ENCODE measurements around the gene ARMC5. TPM values are rescaled to one million over a fixed set of nuclear protein-coding genes. Genes with fewer than 3 reads are reported as not detected.

The ARMC5 gene
- total and polyA plus RNA-seq, 10 of the 15 experiments (the other 5 are each of a cell fraction or from before 2014, with no cell fraction given): 0.06 to 13.2 (median 5.6) TPM

- TF ChIP-seq CTCF (IDR thresholded peaks at IDR 0.05 in 2 of 3, conservative IDR thresholded peaks at IDR 0.05 in 1 of 3; ENCODE audit: control insufficient read depth in 2 of 3, extremely low read depth in 1 of 3, insufficient read depth in 1 of 3, low read depth in 3 of 3, low read length in 3 of 3) (no peak), RELB (IDR thresholded peaks at IDR 0.05; ENCODE audit: low read depth) (no peak), POLR2AphosphoS5 (IDR thresholded peaks at IDR 0.05; ENCODE audit: low read length) (no peak), MLLT1 (IDR thresholded peaks at IDR 0.05) (no peak)
Observed at GRCh38 chr16:31439519-31439918, 19.8 kb upstream of the ARMC5 start (continued).

- Histone ChIP-seq H3K4me1 (ENCODE audit: control insufficient read depth, insufficient read depth, low read length) (no peaks in the 10 kb centered on the region), H3K9me3 (replicated peaks; ENCODE audit: control insufficient read depth, insufficient read depth, low read length) (no peaks in the 10 kb centered on the region), H3K4me3 (no peak overlapping the region), H3K27ac (ENCODE audit: control insufficient read depth, insufficient read depth) (no peak overlapping the region), H3K36me3 (ENCODE audit: control insufficient read depth in 2 of 2, insufficient read depth in 2 of 2, low read length in 1 of 2) (no peaks in the 10 kb centered on the region), H3K9ac (ENCODE audit: control insufficient read depth, insufficient read depth, low read length) (no peak overlapping the region), H4K20me1 (ENCODE audit: control insufficient read depth, insufficient read depth) (no peaks in the 10 kb centered on the region), H3K79me2 (ENCODE audit: control insufficient read depth, insufficient read depth, low read length) (no peaks in the 10 kb centered on the region), H3K4me2 (ENCODE audit: control insufficient read depth, insufficient read depth) (no peak overlapping the region), H2AFZ (ENCODE audit: control insufficient read depth, low read depth, low read length) (no peak overlapping the region), H3K27me3 (replicated peaks in 1 of 2; ENCODE audit: control insufficient read depth in 2 of 2, insufficient read depth in 2 of 2, low read length in 1 of 2) (no peaks in the 10 kb centered on the region)
- no peak for TF ChIP-seq SIN3A (IDR thresholded peaks at IDR 0.05; ENCODE audit: low read depth, low read length)
- no peak for TF ChIP-seq ZNF274 (IDR thresholded peaks at IDR 0.05; ENCODE audit: insufficient read depth, insufficient read length)
- no peak for TF ChIP-seq E2F8 (IDR thresholded peaks at IDR 0.05; ENCODE audit: low read depth, partially characterized antibody)
- TF ChIP-seq IRF3 (IDR thresholded peaks at IDR 0.05): no peak
- TF ChIP-seq SRF (IDR thresholded peaks at IDR 0.05; ENCODE audit: low read depth in 2 of 2, low read length in 2 of 2): no peak
- ATAC-seq (no peak), FAIRE-seq (no peak), DNase-seq (ENCODE audit: low read depth, low spot score) (no peak)
- intact Hi-C loops (cut with micrococcal nuclease; ENCODE audit: unreplicated experiment) (loop anchor here (5.0 kb wide), 2 partner anchors 238 to 348 kb away; partner anchors contain the start of genes PYCARD and VKORC1), in situ Hi-C loops (cut with MboI) (loop anchor here (5.0 to 25.0 kb wide), 2 partner anchors 238 to 453 kb away; partner anchors contain the start of genes HSD3B7 and PYCARD)
- no TSS peak for BruUV-seq (replicated peaks)
- 92% methylated on average over 4 of the region's 4 CpGs for WGBS (ENCODE audit: insufficient coverage, insufficient replicate concordance, low lambda C conversion rate, missing lambda C conversion rate)
- CTCF ChIA-PET: interaction anchor here (0.5 to 5.7 kb wide), 9 partner anchors 10 to 487 kb away, joined by 3 to 45 read pairs (median 4); partner anchors contain the start of gene ITGAD
- POLR2A ChIA-PET: no interaction called here
- RAD21 ChIA-PET (ENCODE audit: unreplicated experiment): interaction anchor here (1.2 to 2.7 kb wide), 6 partner anchors 11 to 298 kb away, joined by 3 to 20 read pairs (median 4); no protein-coding TSS in a partner anchor
- SMC1A ChIA-PET (ENCODE audit: uncharacterized antibody, unreplicated experiment): interaction anchor here (0.9 to 5.5 kb wide), 11 partner anchors 10 to 436 kb away, joined by 3 to 31 read pairs (median 3); partner anchors contain the start of gene COX6A2
Observed at GRCh38 chr16:31440516-31441184, 18.7 kb upstream of the ARMC5 start.

Measured in GM12878 (cell line).